Ovary (tissue), 3 donors: Measurements from ENCODE around the gene TATDN3.
"Not testable (repeated sequence)": the region's sequence is repeated elsewhere in the genome, so short reads cannot be mapped to it uniquely, and the experiment has no call there.

Experiments used
- CTCF ChIP-seq, 3 donors: fragments of 450-650 bp in 2 of 3; fragments of 200-600 bp in 1 of 3; IDR thresholded peaks; one replicate each; pipeline versions ENCODE4 v1.5.1 to v1.8.0; 2016 to 2022; ENCODE audit warnings: antibody characterized with exemption in 3 of 3, mild to moderate bottlenecking in 1 of 3
- POLR2A ChIP-seq: fragments of 450-650 bp; IDR thresholded peaks from one replicate; pipeline ENCODE4 v1.6.1; 2017; ENCODE audit warnings: antibody characterized with exemption, mild to moderate bottlenecking, moderate library complexity
- donor health status: DM: no; HTN: no; CAD: no.

- not testable (repeated sequence) for TF ChIP-seq CTCF (IDR thresholded peaks at IDR 0.05); POLR2A
These were observed 26.9 kb upstream of the TATDN3 start for GRCh38 chr1:212764718-212765281.
